Stimulated activated CD8-positive, alpha-beta memory T cell treated with anti-CD3 and anti-CD28 coated beads, Interleukin-4, amount 100 ng/mL, for 48 hours (primary cell): ENCODE results near the gene LYPD6.

Source experiments
- DNase-seq: peaks from one replicate; pipeline ENCODE4 v3.0.0-alpha.2; 2020

LYPD6 gene

DNA sequence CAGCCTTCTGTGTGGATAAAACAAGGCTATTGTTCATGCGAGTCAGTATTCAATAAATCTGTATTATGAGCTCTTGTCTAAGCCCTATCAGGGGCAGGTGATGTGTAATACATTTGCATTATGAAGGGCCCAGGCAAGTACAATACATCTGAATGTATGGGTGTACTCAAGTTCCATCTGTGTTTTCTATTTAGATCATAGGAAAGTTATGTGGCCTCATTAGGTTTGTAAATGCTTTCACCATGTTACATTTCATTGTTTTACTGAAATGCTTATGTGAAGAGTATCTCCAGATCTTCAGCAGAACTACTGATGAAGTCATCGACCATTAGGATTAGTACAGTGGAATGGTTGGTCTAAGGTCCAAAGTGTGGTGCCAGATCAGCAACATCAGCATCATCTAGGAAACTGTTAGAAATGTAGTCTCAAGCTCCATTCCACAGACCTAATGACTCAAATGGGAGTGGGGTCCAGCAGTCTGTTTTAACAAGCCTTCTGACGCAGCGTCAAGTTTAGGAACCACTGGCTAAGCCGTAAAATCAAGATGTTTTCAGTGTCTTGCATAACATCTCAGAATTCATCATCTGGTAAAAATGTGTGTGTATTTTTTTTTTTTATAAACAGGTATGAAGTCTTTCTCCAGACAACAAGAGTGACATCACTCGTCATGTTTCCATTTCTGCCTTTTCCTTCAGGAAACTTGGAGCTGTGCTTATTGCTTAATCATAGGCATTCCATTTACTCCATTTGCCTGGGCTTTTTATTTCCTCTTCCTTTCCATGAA, 80.5 kb downstream of the LYPD6 start:
- no peak for DNase-seq

DNA sequence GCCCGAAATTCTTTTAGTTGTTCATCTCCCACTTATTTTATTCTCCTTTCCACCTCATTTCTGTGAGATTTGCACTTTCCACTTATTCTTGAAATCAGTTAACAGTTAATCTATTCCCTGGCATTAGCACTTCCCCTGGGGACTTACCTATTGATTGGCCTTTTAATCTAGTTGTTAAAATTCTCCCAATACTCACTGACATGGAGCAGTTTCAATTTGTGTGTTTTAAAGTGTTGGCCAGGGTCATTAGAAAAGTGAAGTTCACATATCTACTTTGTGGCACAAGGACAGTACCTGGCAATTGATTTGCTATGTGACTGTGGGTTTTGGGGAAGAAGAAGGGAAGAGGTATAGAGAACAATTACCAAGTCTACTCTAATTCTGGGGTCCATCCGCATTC, 83.1 kb downstream of the LYPD6 start:
- no peak for DNase-seq

DNA sequence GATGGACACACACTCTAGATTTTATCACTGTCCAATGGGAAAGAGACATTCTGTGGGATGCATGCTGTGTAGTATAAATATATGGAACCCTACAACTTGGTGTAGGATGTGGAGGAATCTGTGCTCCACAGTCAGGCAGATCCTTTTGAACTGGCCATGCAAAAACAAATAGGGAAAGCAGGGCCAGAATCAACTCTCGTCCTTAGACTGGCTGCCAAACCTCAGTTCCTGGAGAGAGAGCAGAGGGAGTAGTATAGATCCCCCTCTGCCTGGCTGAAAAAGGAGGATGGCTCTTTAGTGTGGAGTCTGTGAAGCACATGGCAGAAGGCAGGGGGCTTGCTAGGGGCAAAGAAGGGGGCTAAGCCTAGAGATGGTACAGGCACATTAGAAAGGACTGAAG, 84.7 kb downstream of the LYPD6 start:
- no peak for DNase-seq

DNA sequence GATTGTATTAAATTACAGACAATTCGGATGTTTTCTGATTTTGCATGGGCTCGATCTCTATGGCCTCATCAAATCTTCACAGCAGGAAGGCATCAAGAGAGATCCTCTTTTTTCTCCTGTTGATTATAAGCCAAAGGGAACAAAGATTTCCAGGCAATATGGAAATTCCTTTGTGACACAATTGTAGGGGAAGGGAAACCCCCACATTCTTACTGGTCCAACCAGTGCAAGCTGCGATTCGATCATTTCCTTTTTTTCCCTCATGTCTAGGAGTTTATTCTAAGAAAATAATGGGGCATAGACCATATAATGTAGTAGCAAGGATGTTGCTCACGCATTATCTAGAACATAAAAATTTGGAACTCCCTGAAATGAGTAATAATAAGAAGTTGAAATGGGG, 87.7 kb downstream of the LYPD6 start:
- no peak for DNase-seq

DNA sequence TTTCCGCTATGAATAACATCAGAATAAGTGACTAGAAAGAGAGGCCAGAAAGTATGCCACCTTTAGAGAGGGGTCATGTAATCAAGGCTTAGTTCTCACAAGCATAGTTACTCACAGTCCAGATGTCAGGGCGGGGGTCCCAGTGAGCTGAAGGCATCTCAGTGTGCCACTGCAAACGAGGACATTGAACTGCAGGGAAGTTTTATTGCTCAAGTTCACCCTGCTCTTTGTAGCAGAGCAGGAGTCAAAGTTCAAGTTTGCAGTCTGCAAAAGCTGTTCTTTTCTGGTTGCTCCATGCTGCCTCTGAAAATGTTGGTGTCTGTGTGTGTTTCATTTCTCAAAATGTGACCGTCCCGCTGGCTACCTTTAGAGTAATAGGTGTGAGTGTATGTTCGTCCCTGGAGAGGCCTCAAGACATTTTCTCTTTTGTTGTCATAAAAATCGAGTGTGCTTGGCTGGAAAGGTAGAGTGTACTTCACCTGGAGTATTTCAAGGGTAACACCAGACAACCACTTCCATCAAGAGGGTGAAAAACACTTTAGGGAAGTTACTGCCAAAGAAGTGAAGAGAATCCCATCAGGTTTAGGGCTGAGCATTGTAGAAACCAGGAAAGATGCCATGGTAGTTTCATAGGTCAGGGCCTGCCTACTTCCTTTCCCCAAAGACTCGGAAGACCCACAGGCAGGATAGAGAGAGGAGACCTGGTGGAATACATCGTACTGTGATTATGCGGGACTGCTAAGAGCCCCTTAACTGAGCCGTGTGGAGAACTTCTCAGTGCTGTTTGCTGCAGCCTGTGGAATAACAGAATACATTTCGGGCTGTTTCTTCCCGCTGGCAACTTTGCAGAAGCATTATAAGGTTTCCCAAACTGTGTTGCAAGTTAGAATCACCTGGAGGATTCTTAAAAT, 89.9 kb downstream of the LYPD6 start:
- no peak for DNase-seq

DNA sequence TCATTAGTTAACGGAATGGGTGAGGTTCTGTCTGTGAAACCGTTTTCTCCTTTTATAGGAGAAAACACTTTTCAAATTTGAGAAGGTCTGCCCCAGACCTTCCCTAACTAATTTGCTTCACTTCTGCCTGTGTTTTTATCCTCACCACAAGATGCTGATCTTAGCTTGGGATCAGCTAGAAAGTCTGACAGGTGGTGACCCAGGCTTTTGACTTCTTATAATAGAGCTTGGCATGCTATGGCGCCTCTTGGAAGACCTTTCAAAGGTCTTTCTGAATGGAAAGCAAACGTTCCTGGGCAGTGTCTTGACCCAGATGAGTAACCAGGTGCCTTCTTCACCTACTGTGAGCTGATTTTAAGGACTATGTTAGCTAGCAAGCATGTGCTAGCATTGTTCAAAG, 91.4 kb downstream of the LYPD6 start:
- DNase-seq, result no peak

DNA sequence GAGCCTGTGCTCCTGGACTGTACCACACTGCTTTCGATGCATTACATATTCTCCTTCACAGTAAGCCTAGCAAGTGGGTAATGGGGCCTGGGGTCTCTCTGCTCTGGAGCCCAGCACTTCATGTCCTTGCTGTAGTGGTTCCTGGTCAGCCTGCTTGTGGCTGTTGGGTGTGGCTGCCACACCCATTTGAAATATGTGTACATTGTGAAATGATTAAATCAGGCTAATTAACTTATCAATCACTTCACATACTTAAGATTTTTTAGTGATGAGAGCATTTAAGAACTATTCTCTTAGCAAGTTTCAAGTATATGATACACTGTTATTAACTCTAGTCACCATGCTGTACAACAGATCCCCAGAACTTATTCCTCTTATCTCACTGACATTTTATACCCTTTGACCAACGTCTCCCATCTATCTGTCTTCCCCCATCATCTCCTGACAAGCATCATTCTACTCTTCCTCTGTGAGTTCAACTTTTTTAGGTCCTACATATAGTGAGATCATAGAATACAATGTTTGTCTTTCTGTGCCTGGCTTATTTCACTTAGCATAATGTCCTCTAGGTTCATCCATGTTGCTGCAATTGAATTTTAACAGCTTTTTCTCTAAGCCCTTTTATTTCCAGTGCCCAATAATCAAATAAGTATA, 92.1 kb downstream of the LYPD6 start:
- no peak for DNase-seq

DNA sequence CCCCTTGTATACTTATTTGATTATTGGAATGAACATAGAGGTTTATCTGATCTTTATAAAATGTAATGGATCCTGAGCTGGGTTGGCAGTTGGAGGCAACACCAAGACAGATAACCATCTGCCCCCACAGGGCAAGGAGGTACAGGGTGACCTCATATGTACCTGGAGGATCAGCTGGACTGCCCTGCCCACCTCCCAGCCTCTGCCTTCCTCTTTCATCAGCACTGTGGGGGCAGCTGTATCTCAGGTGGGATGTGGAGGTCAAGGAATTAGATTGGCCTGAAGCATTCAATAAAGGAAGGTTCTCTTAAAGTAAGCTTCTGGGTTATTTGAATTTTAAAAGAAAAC, 92.6 kb downstream of the LYPD6 start:
- DNase-seq, result no peak

DNA sequence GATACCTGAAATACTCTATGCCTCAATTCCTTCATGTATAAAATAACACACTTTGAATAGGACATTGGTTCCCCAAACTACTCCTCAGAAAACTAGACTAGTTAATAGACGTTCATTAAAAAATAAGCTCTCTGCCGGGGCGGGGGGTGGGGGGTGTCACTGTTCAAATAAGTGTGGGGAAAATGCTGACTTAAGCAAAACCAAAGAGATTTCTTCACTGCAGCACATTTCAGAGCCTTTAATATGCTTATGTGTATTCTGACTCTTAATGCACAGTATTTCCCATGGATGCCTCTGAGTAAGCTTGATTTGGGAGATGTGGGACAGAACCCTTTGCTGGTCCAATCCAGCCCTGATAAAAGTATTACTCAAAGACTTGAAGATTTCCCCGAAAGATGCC, 93.2 kb downstream of the LYPD6 start:
- no peak for DNase-seq

DNA sequence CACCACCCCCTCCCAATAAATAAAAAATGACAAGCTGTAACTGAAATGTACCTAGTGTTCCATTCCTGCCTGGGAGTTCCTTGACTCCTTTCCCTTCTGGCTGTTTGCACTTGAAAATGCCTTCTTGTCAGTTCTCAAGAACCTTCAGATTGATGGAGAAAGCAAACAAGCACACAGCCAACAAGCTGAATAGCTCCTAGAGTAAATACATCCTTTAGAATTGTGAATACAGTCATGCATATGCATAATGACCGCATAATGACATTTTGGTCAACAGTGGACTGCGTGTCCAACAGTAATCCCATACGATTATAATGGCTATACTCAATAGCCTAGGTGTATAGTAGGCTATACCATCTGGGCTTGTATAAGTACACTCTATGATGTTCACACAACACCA, 97.0 kb downstream of the LYPD6 start:
- no peak for DNase-seq

DNA sequence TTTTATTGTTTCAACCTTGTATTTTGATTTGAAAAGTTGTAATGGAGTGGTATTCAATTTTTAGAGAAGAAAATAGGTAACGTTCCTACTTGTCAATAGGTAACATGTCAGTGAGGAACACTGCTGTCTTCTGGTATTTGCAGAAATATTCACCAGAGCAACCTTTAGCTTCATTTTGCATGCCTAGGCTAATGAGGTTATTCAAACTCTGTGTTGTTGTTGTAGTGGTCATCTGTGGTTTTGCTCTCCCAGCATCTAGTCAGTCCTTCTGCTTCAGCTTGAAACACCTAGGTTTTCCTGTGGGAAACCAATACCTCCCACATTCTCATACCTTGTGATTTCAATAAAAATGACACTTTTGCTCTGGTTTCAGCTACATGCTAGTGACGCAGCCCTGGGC, 98.4 kb downstream of the LYPD6 start:
- no peak for DNase-seq

DNA sequence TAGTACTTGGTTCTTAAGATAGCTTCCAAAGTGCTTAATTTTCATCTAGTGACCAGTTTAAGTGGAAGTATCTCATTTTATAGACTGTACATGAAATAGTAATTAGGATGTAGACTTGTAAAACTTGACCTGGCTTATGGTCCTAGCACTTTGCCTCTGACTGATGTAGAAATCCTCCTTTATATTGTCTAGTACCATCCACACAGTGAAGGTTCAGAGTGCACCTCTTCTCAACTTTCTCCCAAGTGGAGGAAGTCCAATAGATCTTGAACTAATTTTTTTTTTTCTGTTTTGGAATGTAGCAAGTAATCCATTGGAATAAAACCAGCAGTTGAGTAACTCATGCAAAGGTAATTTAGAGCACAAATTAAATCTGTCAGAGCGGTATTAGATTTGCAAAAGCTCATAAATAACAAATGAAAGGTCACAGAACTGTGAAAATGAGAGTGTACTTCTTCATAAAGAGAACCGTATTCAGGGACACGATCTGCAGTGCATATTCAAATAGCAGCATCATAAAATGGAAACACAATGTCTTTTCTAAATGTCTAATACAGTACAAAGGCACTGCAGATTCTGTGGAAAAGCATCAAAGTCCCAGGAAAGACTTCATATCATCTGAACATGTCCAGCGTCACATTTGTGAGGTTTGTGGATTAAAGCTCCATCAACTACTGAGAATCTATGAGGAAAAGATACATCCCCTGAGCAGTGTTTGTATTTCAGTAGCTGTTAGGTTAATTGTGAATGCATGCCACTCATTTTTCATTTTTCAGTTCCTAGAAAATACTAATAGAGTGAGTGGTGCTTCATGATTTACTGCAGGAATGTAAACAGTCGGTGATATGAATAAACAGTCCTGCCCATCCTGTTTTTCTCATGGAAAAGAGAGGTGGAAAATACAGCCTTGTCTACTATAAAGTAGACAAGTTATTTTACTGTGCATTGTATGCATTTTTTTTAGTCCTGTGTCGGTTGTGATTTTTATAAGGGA, 100.7 kb downstream of the LYPD6 start:
- no peak for DNase-seq

DNA sequence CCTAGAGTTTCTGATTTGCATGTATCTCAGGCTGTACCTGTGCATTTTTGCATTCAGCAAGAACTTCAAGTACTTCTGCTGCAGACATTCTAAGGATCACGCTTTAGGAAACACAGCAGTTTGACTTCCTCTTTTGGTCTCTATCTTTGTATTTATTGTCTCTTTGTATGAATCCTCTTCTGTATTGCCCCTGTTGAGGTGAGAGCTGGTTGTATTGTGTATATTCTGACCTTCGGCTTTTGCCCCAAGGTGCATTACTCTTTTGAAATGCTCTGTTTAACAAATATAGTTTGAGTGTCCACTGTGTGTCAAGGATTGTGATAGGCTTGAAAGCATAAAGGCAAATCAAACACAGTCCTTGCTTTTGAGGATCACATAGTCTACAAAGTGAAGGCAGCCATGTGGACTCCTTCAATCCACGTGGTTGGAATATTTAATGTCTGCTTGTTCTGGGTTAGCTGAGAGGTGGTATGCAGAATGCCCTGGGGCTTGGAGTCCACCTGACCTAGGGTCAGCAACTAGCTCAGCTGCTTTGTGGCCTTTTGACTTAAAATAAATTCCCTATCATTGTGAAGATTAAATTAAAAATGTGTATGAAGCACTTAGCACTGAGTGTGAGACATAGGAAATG, 108.1 kb downstream of the LYPD6 start:
- DNase-seq, result no peak

DNA sequence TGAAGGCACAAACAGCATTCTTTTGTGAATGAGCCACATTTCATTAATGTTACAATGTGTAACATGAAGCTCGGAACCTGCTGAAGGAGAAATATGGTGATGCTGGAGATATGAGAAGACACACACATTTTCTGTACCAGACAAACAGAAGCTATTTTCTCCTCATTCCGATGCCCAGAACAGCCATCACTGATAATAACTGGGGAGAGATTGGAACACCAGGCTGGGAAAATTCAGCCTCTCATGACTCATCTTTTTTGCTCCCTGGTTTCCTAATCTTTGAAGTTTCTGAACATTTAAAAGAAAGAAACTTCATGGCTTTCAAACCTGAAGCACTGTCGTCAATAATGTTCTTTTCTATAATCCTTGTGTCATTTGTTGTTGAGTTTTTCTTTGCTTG, 110.9 kb downstream of the LYPD6 start:
- no peak for DNase-seq

DNA sequence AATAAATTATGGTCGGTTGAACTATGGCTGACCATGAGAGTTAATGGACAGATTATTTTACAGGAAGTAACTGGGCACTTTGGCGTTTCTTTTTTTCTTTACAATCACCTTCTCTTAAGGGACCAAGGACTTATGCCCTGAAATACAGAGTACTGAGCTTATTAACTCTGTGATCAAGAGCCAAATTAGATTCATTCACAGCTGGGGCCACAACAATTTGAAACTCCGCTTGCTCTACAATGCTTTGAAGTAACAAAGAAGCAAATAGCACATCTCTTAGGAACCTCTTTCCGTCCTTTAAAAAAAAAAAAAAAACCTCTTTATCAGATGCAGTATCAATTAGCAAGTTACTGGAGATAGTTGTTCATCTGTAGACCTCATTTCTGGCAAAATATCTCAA, 112.0 kb downstream of the LYPD6 start:
- DNase-seq, result no peak

DNA sequence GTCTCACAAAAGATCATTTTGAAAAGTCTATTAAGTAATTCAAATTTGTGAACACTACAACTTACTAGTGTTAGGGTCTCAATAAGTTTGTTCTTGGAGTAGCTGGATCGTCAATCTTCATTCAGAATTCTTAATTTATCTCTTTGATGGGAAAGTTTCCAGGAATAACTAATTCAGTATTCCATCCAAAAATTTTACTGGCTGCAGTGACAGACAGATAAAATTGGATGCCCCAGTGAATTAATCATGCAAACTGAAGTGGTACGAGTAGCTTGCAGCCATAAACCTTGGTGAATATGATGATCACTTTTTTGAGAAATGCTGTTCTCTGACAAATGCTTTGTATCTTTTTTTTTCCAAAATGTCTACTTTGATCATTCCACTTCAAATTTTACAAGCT, 112.8 kb downstream of the LYPD6 start:
- no peak for DNase-seq

DNA sequence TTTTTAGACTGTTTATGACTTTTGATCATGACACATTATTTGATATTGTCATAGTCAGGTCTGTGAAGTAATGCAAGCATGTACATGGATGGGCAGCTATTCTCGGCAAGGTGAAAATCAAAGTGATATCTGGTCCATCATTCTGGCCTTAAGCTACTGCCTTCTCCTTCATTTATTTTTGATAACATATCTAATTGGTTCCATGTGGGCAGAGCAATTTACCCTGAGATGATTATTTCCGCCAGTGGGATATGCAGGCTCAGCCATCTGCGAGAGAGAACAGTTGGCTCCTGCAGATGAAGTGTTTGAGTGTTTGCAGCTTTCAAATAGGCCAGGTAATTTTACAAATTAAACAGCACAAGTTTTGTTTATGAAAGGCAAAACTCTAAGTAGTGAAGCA, 116.4 kb downstream of the LYPD6 start:
- DNase-seq, result no peak

DNA sequence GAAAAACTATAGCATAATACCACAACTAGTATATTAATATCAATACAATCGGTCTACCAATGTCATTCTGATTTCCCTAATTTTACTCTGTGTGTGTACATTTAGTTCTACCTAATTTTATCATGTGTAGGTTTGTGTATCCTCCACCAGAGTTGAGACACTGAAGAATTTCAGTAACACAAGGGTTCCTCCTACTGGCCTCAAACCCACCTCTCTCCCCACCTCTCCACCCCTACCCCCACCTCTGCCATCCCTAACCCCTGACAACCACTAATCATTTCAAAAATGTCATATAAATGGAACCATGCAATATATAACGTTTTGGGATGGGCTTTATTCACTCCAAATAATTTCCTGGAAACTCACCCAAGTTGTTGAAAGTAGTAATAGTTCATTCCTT, 117.9 kb downstream of the LYPD6 start:
- DNase-seq, result no peak

DNA sequence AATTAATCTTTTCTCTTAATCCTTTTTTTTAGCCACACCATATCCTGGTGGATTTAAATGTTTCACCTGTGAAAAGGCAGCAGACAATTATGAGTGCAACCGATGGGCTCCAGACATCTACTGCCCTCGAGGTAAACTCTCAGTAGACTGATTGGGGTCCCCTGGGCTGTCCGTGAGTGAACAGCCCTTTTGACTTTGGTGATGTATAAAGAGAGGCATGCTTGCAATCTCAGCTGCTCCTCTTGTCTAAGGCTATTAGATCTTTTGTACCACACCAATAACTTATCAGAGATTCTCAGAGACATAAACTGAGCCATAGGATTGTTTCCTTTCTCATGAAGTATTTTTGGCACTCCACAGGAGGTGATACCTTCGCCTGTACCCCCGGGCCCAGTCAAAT, 118.6 kb downstream of the LYPD6 start:
- DNase-seq, result no peak

DNA sequence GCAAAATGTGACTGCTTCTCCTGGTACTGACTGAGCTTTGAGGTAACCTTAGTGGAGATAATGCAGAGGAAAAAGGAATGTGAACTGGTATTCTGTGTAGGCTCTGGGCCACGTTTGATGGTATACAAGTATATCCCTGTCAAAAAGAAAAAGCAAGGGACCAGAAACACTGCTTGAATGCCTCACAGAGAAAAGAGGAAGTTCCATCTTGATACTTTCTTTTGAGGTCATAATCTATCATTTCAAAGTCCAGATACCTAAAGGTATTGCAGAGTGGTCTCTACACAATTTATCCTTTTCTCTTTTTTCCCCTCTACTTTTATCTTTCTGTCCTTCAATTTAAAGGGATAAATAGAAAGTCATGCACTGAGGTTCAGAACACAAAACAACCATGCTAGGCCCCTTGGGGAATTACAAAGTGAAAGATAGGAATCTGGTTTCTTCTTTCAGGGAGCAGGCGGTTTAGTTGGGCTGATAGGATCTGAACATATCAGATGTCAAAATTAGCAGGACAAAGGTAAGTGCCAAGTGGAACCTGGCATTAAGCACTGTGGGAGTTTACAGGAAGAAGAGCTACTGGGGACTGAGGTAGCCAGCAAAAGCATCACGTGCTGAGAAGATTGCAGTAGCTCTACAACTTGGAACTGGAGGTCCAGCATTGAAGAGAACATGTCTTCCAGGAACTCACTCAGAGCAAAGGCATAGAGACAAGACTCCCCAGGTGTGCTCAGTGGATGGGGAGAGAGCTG, 121.2 kb downstream of the LYPD6 start:
- no peak for DNase-seq

DNA sequence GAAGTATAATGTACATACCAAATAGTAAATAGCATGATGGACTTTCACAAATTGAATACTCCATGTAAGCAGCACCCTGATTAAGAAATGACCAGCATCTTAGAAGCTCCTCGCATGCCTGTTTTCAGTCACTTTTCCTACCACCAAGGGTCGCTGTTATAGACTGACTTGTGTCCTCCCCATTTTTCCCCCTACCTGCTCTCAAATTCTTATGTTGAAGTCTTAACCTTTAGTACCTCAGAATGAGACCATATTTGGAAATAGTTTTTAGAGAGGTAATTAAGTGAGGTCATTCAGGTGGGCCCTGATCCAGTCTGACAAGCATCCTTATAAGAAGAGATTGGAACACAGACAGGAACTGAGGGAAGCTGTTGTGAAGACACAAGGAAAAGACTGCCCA, 125.9 kb downstream of the LYPD6 start:
- DNase-seq, result no peak
